ENCODE measurements around the gene GZMB.
"Not testable (repeated sequence)": the region's sequence is repeated elsewhere in the genome, so short reads cannot be mapped to it uniquely, and the experiment has no call there.

The GZMB gene

DNA sequence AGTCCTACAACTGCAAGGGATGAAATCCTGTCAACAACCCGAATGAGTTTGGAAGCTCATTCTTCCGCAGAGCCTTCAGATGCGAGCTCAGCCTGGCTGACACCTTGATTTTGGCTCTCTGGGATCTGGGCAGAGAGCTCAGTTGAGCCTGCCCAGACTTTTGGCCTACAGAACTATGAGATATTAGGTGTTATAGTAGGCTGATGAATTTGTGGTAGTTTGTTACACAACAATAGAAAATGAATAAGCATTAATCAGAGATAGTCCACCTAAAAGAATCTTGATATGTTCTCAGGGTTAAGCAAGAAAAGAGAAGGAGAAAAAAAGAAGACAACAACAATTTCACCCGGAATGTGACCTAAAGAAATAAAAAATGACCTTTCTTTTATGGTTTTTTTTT, 30.4 kb upstream of the GZMB start:
- no peak overlapping the region for H3K4me3 ChIP-seq (ENCODE audit: low read depth, low read length)
- TF ChIP-seq, protein P1, sequence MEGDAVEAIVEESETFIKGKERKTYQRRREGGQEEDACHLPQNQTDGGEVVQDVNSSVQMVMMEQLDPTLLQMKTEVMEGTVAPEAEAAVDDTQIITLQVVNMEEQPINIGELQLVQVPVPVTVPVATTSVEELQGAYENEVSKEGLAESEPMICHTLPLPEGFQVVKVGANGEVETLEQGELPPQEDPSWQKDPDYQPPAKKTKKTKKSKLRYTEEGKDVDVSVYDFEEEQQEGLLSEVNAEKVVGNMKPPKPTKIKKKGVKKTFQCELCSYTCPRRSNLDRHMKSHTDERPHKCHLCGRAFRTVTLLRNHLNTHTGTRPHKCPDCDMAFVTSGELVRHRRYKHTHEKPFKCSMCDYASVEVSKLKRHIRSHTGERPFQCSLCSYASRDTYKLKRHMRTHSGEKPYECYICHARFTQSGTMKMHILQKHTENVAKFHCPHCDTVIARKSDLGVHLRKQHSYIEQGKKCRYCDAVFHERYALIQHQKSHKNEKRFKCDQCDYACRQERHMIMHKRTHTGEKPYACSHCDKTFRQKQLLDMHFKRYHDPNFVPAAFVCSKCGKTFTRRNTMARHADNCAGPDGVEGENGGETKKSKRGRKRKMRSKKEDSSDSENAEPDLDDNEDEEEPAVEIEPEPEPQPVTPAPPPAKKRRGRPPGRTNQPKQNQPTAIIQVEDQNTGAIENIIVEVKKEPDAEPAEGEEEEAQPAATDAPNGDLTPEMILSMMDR (IDR thresholded peaks at IDR 0.05; ENCODE audit: low read depth, low read length): no peak
- DNase-seq (ENCODE audit: low read depth, low spot score): no peak
- in situ Hi-C loops (cut with HindIII; ENCODE audit: low sequenced_read_pairs): no loop called here

- H3K4me3 ChIP-seq (ENCODE audit: low read depth, low read length): no peak overlapping the region
- in situ Hi-C loops (cut with HindIII; ENCODE audit: low sequenced_read_pairs): no loop called here
- TF ChIP-seq, protein P1 (IDR thresholded peaks at IDR 0.05; ENCODE audit: low read depth, low read length): no peak
- DNase-seq (ENCODE audit: low read depth, low spot score): no peak
Observed at GRCh38 chr14:24662753-24663152, 28.8 kb upstream of the GZMB start.

GRCh38 chr14:24659916-24660570, 26.1 kb upstream of the GZMB start:
- in situ Hi-C loops (cut with HindIII; ENCODE audit: low sequenced_read_pairs): no loop called here
- DNase-seq (ENCODE audit: low read depth, low spot score): no peak
- TF ChIP-seq, protein P1 (IDR thresholded peaks at IDR 0.05; ENCODE audit: low read depth, low read length): no peak
- H3K4me3 ChIP-seq (ENCODE audit: low read depth, low read length): no peak overlapping the region

GRCh38 chr14:24648361-24648760, 14.4 kb upstream of the GZMB start:
- H3K4me3 ChIP-seq (ENCODE audit: low read depth, low read length); DNase-seq (ENCODE audit: low read depth, low spot score); in situ Hi-C loops (cut with HindIII; ENCODE audit: low sequenced_read_pairs): not testable (repeated sequence)

DNA sequence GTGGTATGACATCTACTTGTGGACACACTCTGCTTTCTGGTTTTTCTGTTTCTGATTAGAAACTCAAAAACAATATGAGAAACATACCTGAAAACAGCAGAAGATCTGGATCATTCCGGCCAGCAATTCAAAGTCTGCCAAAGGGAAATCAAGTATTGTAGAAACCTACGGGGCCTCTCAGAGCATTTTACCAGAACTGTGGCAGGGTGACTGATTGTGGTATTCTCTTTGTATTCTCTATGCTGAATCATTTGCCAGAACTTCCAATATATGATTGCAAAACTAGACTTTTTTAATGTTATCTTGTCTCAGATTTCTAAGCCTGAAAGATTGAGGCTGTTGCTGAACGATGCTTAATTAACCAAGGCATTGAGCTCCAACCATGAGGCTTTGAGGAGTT, 5.9 kb upstream of the GZMB start:
- TF ChIP-seq, protein P1 (IDR thresholded peaks at IDR 0.05; ENCODE audit: low read depth, low read length): no peak
- no peak for DNase-seq (ENCODE audit: low read depth, low spot score)
- H3K4me3 ChIP-seq (ENCODE audit: low read depth, low read length): no peak overlapping the region
- in situ Hi-C loops (cut with HindIII; ENCODE audit: low sequenced_read_pairs): no loop called here

DNA sequence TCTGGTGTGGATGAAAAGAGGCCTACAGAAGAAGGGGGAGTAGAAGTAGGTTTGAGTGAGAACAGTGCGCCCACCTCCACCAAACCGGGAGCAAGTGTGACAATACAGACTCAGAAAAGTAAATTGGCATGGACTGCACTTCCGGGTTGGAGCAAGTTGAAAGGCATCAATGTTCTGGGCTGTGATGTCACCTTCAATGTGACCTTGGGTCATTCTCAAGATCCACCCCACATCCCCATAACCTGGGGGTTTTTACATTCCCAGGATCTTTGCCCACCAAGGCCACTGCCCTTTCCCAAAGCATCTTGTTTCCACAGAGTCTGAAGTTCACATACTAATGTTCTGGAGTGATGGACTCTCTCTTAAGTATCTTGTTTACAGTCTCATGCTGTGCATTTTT, 5.3 kb upstream of the GZMB start:
- TF ChIP-seq, protein P1 (IDR thresholded peaks at IDR 0.05; ENCODE audit: low read depth, low read length): no peak
- DNase-seq (ENCODE audit: low read depth, low spot score): no peak
- H3K4me3 ChIP-seq (ENCODE audit: low read depth, low read length): no peak overlapping the region
- in situ Hi-C loops (cut with HindIII; ENCODE audit: low sequenced_read_pairs): no loop called here

DNA sequence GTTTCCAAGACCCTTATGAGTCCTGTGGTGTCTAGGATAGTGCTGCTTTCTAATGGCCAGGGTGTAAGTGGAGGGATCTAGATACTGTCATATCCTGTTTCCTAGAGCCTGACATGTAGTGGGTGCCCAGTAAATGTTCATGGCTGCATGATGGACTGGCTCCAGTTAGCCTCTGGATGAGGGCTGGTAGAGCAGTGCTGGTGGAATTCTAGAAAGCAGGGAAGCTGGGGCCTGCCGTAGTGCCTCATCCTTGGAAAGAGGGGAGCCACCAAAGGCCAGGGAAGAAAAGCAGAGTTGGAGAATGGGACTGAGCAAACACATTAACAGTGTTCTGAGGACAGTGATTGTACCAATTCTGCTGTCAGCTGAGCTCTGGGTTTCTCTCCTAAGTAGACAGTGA, 637 bp downstream of the GZMB start:
- no peak overlapping the region for H3K4me3 ChIP-seq (ENCODE audit: low read depth, low read length)
- TF ChIP-seq, protein P1 (IDR thresholded peaks at IDR 0.05; ENCODE audit: low read depth, low read length): no peak
- in situ Hi-C loops (cut with HindIII; ENCODE audit: low sequenced_read_pairs): no loop called here
- no peak for DNase-seq (ENCODE audit: low read depth, low spot score)

Data from astrocyte of the spinal cord (primary cell).